OCI-LY1 (cell line): Measurements from ENCODE around the gene ZNF260.
"Not testable (repeated sequence)": the region's sequence is repeated elsewhere in the genome, so short reads cannot be mapped to it uniquely, and the experiment has no call there.

Experiments
- H2AFZ ChIP-seq: fragments of 200-600 bp; sonication (generic), shearing (Covaris generic); 2 replicates; pipeline ENCODE4 v1.6.0; 2014; ENCODE audit warnings: antibody characterized with exemption, mild to moderate bottlenecking, low read length
- H3F3A ChIP-seq: fragments of 200-600 bp; sonication (generic), shearing (Covaris generic); 2 replicates; pipeline ENCODE4 v1.6.0; 2014; ENCODE audit warnings: mild to moderate bottlenecking, antibody characterized with exemption, low read length, moderate library complexity; ENCODE audit not compliant: insufficient read depth
- H3K27ac ChIP-seq: fragments of 200-600 bp; sonication (generic); 2 replicates; pipeline ENCODE4 v1.5.1; 2014; ENCODE audit warnings: low read length, mixed run types, mild to moderate bottlenecking, low read depth; ENCODE audit not compliant: poor library complexity, severe bottlenecking
- H3K27me3 ChIP-seq: fragments of 200-600 bp; sonication (generic); 2 replicates; pipeline ENCODE4 v1.6.0; 2014; ENCODE audit warnings: antibody characterized with exemption, mild to moderate bottlenecking, low read length, moderate library complexity; ENCODE audit not compliant: insufficient read depth
- H3K36me3 ChIP-seq: fragments of 200-600 bp; sonication (generic); 2 replicates; pipeline ENCODE4 v1.6.1; 2014; ENCODE audit warnings: mild to moderate bottlenecking, antibody characterized with exemption, low read length, moderate library complexity, mixed read lengths; ENCODE audit not compliant: insufficient read depth
- H3K4me1 ChIP-seq: fragments of 200-600 bp; sonication (generic); 2 replicates; pipeline ENCODE4 v1.5.1; 2014; ENCODE audit warnings: mild to moderate bottlenecking, low read length, moderate library complexity; ENCODE audit not compliant: insufficient read depth, severe bottlenecking
- H3K4me2 ChIP-seq: fragments of 200-600 bp; sonication (generic), shearing (Covaris generic); 2 replicates; pipeline ENCODE4 v1.6.1; 2014; ENCODE audit warnings: low read length
- H3K4me3 ChIP-seq: fragments of 200-600 bp; sonication (generic); 2 replicates; pipeline ENCODE4 v1.5.1; 2014; ENCODE audit warnings: low read length, low read depth, mild to moderate bottlenecking, mixed read lengths; ENCODE audit not compliant: poor library complexity, severe bottlenecking
- H3K79me2 ChIP-seq: fragments of 200-600 bp; shearing (Covaris generic); 2 replicates; pipeline ENCODE4 v1.6.1; 2016; ENCODE audit warnings: mixed run types, low read length, mixed read lengths; ENCODE audit not compliant: insufficient read depth
- H3K9ac ChIP-seq: fragments of 200-600 bp; sonication (generic), shearing (Covaris generic); 2 replicates; pipeline ENCODE4 v1.6.1; 2014; ENCODE audit warnings: mild to moderate bottlenecking, low read length, mixed read lengths
- H3K9me2 ChIP-seq: fragments of 200-600 bp; sonication (generic), shearing (Covaris generic); 2 replicates; pipeline ENCODE4 v1.6.1; 2014; ENCODE audit warnings: low read depth, mild to moderate bottlenecking, low read length, mixed read lengths
- H3K9me3 ChIP-seq: fragments of 200-600 bp; shearing (Covaris generic); 2 replicates; pipeline ENCODE4 v1.6.1; 2014; ENCODE audit warnings: low read length, mixed read lengths
- H4K20me1 ChIP-seq: fragments of 200-600 bp; sonication (generic), shearing (Covaris generic); 2 replicates; pipeline ENCODE4 v1.6.0; 2016; ENCODE audit warnings: mild to moderate bottlenecking, low read length; ENCODE audit not compliant: insufficient read depth
- CTCF ChIP-seq: fragments of 200-600 bp; sonication (generic), shearing (Covaris generic); IDR thresholded peaks from 2 replicates; pipeline ENCODE4 v1.5.1; 2017; ENCODE audit warnings: mild to moderate bottlenecking, antibody characterized with exemption, low read length, moderate library complexity, mixed read lengths
- EZH2 ChIP-seq: fragments of 200-600 bp; sonication (generic), shearing (Covaris generic); IDR thresholded peaks from 2 replicates; pipeline ENCODE4 v1.8.0; 2017; ENCODE audit warnings: borderline replicate concordance, mixed run types, mild to moderate bottlenecking, antibody characterized with exemption, low read length, moderate library complexity, mixed read lengths

ZNF260 gene

GRCh38 chr19:36501973-36502372 is 26.1 kb downstream of the ZNF260 start:
- no peaks in the 10 kb centered on the region for H3K4me1 ChIP-seq
- H3K79me2 ChIP-seq: no peaks in the 10 kb centered on the region
- TF ChIP-seq CTCF: no peak
- no peak for TF ChIP-seq EZH2
- no peak overlapping the region for H3K4me3 ChIP-seq
- no peak overlapping the region for H3K9ac ChIP-seq
- H3K9me3 ChIP-seq: peaks cover 19% of the 10 kb centered on the region
- H4K20me1 ChIP-seq: no peaks in the 10 kb centered on the region
- no peaks in the 10 kb centered on the region for H3K36me3 ChIP-seq
- H3K4me2 ChIP-seq: no peak overlapping the region
- no peaks in the 10 kb centered on the region for H3K27me3 ChIP-seq
- H3K9me2 ChIP-seq: no peaks in the 10 kb centered on the region
- H3K27ac ChIP-seq: no peak overlapping the region
- no peaks in the 10 kb centered on the region for H3F3A ChIP-seq
- H2AFZ ChIP-seq: no peak overlapping the region

GRCh38 chr19:36497001-36497400 is 31.1 kb downstream of the ZNF260 start:
- no peak overlapping the region for H3K4me2 ChIP-seq
- peaks cover 14% of the 10 kb centered on the region for H3K4me1 ChIP-seq
- H3K4me3 ChIP-seq: no peak overlapping the region
- H3K36me3 ChIP-seq: no peaks in the 10 kb centered on the region
- H4K20me1 ChIP-seq: no peaks in the 10 kb centered on the region
- H2AFZ ChIP-seq: no peak overlapping the region
- no peak overlapping the region for H3K9ac ChIP-seq
- no peaks in the 10 kb centered on the region for H3K79me2 ChIP-seq
- no peaks in the 10 kb centered on the region for H3K27me3 ChIP-seq
- 0 out of 2 replicates have a peak, but pooled peaks cover 6% of the 10 kb centered on the region for H3F3A ChIP-seq
- TF ChIP-seq EZH2: no peak
- TF ChIP-seq CTCF: no peak
- H3K9me2 ChIP-seq: no peaks in the 10 kb centered on the region
- H3K27ac ChIP-seq: no peak overlapping the region
- H3K9me3 ChIP-seq: peaks cover 9% of the 10 kb centered on the region

GRCh38 chr19:36492689-36493453 is 35.2 kb downstream of the ZNF260 start:
- not testable (repeated sequence) for H2AFZ ChIP-seq, H3F3A ChIP-seq, H3K36me3 ChIP-seq, H3K27me3 ChIP-seq, H3K9me3 ChIP-seq, H3K79me2 ChIP-seq, H3K9me2 ChIP-seq, H4K20me1 ChIP-seq
- Histone ChIP-seq H3K4me1 (peaks cover 29% of the 10 kb centered on the region), H3K4me3 (peak overlapping the region; percentile 40), H3K9ac (peak overlapping the region; percentile 13; the same call in 1 of the 2 replicates), H3K4me2 (peak overlapping the region; percentile 57), H3K27ac (peak overlapping the region; percentile 94)
- peak; percentile 79 for TF ChIP-seq CTCF

GRCh38 chr19:36490846-36491245 is 37.2 kb downstream of the ZNF260 start:
- peak overlapping the region; percentile 89 for H3K27ac ChIP-seq
- not testable (repeated sequence) for H3K9me2 ChIP-seq, H4K20me1 ChIP-seq, H3F3A ChIP-seq, H2AFZ ChIP-seq, H3K79me2 ChIP-seq, H3K27me3 ChIP-seq, H3K36me3 ChIP-seq, H3K9me3 ChIP-seq
- H3K4me3 ChIP-seq: peak overlapping the region; percentile 71
- H3K4me1 ChIP-seq: peaks cover 30% of the 10 kb centered on the region
- H3K4me2 ChIP-seq: peak overlapping the region; percentile 66
- peak overlapping the region; percentile 83; the same call in 1 of the 2 replicates for H3K9ac ChIP-seq
